ENCODE results near the gene ADCY9.

GRCh38 chr16:3979518-3979917 lies 136.7 kb downstream of the ADCY9 start:
- TF ChIP-seq CTCF (IDR thresholded peaks at IDR 0.05 in 8 of 11, conservative IDR thresholded peaks at IDR 0.05 in 3 of 11) (no peak), POLR2AphosphoS5 (IDR thresholded peaks at IDR 0.05) (no peak), POLR2A (IDR thresholded peaks at IDR 0.05) (no peak)

Data from spleen (tissue), 7 donors.